Measurements from ENCODE around the gene SMARCD3.

- TF ChIP-seq CTCF (IDR thresholded peaks at IDR 0.05) (no peak), POLR2A (IDR thresholded peaks at IDR 0.05) (no peak)
These were observed 45.7 kb downstream of the SMARCD3 start for GRCh38 chr7:151202836-151203235.
